HG02759 (cell line): ENCODE measurements around the gene FOXS1.

Experiments
- ATAC-seq: cut with Tn5 transposase; IDR thresholded peaks from one replicate; pipeline ENCODE4 v1.9.1; 2021; ENCODE audit warnings: mild to moderate bottlenecking, moderate library complexity; ENCODE audit not compliant: unreplicated experiment

Gene FOXS1

GRCh38 chr20:31801508-31801907 is 43.9 kb downstream of the FOXS1 start:
- no peak for ATAC-seq

GRCh38 chr20:31797364-31797763 is 48.0 kb downstream of the FOXS1 start:
- ATAC-seq = no peak
